Stimulated activated CD8-positive, alpha-beta memory T cell treated with anti-CD3 and anti-CD28 coated beads, Interleukin-2, amount 100 ng/mL, for 1 hour (primary cell): ENCODE data around the gene ACOT7.

Experiments used
- DNase-seq, 2 donors: peaks; one replicate each; pipeline ENCODE4 v3.0.0-alpha.2; 2020; ENCODE audit warnings: low read depth in 2 of 2

The ACOT7 gene

DNA sequence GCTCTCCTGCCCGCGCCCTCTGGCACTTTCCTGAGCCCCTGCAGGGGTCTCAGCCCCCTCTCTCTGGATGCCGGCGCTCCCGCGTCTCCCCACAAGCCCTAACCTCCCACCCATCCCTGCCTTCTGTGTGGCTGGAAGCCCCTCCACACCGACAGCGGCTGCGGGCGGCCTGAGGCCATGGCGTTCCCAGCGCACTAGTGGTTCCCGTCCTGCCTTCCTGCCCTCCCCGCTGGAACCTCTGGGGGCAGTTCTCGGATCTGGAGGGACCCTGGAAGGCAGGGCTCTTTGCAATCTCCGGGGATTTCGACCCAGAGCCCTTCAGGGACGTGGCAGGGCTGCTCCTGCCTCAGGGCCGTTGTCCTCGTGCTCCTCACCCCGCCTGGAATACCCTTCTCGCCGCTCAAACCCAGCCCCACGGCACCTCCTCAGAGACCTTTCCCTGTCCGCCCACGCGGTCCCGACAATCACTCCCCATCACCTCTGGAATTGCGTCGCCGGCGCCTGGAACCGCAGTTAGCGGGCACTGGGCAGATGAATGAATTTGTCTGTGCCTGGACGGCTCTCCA lies 30.5 kb upstream of the ACOT7 start:
- DNase-seq, result no peak

- peak; percentile 38 to 62 for DNase-seq
Measured at GRCh38 chr1:6423321-6423999, 29.9 kb upstream of the ACOT7 start.

DNA sequence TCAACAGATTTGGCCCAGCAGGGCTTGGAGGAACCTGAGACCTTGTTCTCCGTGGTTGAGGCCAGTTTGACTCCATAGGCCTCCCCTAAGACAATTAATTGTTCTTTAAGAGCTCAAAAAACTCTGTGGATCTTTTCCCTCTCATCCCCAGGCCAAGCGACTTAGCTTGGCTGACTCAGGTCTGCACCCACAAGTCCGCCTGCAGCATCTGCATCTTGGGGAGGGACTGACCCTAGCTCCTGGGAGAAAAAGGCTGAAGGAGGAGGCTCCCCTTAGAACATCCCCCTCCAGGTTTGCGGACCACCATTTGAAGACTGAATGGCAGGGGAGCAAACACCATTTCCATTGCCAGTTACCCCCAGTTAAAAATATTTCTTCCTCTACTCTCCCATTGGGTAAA lies 27.7 kb upstream of the ACOT7 start:
- DNase-seq, result no peak

DNA sequence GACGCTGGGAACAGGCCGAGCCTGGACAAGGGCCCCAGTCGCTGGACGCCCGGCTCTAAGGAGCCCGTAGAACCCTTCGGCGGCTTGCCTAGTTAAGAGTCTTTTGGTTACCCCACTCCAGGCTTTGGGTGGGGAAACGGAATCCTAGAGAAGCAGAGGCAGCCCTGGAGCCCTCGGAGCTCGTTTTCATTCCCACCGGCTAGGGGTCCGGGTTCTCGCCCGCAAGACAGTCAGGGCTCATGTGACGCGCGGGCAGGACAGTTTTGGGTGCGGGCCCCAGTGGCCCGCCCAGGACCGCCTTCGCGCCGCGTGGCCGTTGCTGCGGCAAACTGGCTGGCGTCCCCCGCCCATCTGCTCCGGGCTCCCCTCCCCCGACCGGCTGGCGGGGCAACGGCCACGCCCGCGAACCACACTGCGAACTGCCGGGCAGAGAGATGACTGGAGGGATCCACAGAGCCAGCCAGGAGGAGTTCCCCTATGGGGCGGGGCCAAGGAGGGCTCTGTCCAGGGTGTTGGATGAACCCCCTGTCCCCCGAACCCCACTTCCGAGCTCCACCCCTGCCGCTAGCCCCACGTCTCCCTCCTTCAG lies 27.0 kb upstream of the ACOT7 start:
- no peak for DNase-seq

DNA sequence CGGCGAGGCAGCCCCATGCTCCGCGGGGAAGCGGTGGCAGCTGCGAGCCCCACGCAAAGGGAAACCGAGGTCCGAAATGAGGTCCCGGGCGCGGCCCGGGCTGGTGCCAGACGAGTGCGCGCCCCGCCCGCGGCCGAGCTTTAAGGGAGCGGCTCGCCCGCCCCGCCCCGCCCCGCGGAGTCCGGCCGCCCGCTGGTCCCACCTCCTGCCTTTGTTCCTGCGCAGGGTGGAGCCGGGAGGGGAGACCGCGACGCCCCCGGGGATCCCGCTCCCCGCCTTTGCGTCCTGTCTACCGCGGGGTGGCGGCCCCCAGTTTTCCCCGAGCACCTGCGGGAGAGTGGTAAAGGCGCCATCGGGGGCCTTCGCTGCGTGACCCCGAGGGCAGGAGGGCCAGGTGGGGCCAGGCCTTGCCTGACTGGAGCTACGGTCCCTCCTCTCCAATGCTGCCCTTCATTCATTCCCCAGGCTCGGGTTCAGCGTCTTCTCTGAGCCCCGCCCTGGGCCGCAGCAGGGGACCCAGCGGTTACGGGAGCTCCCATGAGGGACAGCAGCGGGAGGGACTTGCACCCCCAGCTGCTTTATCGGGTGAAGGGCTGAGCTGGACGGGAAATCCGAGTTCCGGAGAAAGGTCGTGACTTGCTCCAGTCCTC lies 26.4 kb upstream of the ACOT7 start, which contains the start of gene HES2:
Gene HES2 (minus strand): TSS at position 116 of the 650 bp plus-strand sequence. CDS start 99 bp downstream, at position 17.
- no peak for DNase-seq

DNA sequence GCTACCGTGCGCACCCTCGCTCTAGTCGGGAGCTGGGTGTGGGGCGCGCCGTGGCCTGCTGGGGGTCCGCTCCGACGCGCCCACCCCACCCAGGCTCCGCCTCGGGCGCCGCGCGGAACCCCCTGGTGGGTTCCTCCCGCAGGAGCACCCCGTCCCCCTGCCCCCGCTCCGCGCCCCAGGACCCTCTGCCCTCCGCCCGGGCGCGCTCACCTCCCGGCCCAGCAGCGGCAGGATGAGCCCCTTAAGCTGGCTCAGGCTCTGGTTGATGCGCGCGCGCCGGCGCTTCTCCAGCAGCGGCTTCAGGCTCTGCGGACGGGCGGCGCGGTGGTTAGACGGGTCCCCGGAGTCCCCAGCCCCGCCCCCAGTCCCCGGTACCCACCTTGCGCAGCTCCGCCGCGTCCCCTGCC lies 25.8 kb upstream of the ACOT7 start:
- no peak for DNase-seq

DNA sequence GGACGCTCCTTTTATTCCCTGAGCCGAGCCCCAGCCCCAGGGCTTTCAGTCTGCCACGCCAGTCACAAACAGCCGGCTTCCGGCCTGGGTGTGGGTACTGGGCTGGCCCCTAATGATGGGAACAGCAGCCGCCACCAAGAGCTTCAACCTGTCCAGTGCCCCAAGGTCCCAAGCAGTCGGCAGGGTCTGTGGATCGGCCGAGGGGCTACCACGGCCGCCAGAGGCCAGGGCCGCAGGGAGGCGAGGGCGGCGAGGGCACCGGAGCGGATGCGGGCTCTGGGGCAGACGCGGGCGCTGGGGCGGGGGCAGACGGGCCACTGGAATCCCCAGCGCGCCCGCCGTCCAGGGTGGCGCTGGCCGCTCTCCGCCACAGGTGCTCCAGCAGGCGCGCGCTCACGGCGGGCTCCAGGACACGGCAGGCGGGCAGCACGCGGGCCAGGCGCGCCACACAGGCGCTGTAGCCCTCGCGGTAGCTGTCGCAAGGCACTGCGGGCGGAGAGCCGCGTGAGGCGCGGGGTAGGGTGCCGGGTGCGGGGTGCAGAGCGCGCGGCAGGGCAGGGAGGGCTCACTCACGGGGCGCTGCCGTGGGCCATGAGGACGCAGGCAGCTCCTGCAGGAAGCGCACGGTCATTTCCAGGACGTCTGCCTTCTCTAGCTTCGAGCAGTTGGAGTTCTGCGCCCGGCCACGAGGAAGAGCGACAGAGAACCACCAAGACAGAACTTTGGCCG lies 25.3 kb upstream of the ACOT7 start:
- no peak for DNase-seq

DNA sequence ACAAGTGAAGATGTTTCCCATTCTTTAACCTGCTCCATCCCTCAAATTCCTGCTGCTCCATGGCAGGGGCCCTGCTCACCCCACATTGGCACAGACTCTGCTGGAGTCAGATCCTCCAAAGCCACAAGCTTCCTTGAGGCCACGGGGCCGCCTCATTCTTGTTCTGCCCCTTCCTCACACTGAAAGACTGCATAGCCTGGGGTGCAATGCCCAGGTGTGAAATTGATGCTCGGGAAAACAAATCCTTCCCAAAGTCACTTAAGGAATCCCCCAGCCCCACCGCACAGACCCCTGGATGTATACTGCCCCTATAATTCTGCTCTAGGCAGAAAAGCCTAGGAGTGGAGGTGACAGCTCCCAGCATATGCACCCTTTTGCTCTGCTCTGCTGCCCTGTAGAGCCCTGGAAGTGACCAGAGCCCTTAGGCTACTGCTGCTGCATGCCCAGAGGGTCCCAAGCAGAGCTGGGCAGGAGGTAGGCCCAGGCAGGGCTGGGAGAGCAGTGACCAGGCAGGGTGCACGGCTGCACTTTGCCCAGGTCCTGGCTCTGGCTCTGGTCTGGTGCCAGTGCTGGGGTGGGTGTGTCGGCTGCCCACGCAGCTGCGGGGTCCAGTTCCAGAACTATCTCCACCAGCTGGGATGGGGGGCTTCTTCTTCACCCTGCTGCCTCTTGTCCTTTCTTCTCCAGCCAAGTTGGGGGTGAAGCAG lies 24.5 kb upstream of the ACOT7 start:
- no peak for DNase-seq

GRCh38 chr1:6416906-6417305 lies 23.3 kb upstream of the ACOT7 start:
- DNase-seq, result no peak

DNA sequence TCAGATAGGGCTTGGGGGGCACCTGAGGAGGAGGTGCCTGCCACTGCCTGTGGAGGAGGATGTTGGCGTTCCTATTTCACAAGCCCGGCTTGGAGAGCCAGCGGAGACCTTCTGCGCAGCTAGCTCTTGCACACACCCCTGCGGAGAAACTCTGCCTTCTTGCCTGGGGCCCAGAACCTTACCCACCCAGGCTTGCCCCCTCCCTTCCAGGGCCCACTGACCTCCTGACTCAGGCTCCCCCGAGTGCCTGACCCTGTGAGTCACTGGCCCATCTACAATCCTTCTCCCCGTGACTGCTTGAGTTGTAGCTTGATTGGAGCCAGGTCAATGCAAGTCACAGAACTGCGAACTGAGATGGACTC lies 22.7 kb upstream of the ACOT7 start:
- no peak for DNase-seq

GRCh38 chr1:6414881-6415626 lies 21.5 kb upstream of the ACOT7 start:
- no peak for DNase-seq

- peak in 1 of 2 donors; percentile 11 for DNase-seq
Measured at GRCh38 chr1:6414443-6414844, 20.9 kb upstream of the ACOT7 start.

- no peak for DNase-seq
Measured at GRCh38 chr1:6412896-6413295, 19.3 kb upstream of the ACOT7 start.

DNA sequence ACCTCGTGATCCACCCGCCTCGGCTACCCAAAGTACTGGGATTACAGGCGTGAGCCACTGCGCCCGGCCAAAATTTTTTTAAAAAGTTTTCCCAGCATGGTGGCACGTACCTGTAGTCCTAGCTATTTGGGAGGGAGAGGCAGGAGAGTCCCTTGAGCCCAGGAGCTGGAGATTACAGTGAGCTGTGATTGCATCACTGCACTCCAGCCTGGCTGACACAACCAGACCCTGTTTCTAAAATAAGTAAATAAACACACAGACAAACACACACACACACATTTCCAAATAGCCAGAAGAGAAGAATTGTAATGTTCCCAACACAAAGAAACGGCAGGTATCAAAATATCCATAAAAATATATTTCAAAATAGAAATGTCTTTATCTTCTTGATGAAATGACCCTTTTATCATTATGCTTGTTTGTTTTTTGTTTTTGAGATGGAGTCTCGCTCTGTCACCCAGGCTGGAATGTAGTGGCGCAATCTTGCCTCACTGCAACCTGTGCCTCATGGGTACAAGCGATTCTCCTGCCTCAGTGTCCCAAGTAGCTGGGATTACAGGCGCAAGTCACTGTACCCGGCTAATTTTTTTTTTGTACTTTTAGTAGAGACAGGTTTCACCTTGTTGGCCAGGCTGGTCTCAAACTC lies 16.8 kb upstream of the ACOT7 start:
- DNase-seq, result no peak

- no peak for DNase-seq
Measured at GRCh38 chr1:6409733-6410132, 16.2 kb upstream of the ACOT7 start.

DNA sequence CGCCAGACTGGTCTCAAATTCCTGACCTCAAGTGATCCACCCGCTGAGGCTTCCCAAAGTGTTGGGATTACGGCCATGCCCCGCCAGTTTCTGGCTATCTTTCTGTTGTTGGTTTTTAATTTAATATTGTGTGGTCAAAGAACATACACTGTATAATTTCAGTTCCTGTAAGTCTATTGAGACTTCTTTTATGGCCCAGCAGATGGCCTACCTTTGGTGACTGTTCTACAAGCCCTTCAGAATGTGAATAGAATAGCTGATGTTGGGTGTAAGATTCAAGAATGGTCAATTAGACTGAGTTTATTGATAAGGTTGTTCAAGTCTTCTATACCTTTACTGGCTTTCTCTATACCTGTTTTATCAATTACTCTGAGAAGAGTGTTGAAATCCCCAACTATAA lies 15.5 kb upstream of the ACOT7 start:
- no peak for DNase-seq

GRCh38 chr1:6408023-6408422 lies 14.5 kb upstream of the ACOT7 start:
- no peak for DNase-seq

DNA sequence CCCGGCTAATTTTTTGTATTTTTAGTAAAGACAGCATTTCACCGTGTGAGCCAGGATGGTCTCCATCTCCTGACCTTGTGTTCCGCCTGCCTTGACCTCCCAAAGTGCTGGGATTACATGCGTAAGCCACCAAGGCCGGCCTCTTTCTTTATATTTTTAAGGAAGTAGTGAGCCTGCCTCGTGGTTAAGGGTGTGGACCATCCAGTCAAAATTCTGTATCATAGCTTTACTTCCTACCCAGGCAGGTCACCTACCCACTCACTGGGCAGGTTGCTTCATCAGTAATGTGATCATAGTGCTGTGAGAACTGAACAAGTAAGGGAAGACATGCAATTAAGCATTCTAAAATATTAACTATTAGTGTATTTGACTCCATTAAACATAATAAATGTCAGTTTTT lies 8.1 kb upstream of the ACOT7 start:
- no peak for DNase-seq

GRCh38 chr1:6399294-6399693 lies 5.7 kb upstream of the ACOT7 start:
- DNase-seq, result no peak

DNA sequence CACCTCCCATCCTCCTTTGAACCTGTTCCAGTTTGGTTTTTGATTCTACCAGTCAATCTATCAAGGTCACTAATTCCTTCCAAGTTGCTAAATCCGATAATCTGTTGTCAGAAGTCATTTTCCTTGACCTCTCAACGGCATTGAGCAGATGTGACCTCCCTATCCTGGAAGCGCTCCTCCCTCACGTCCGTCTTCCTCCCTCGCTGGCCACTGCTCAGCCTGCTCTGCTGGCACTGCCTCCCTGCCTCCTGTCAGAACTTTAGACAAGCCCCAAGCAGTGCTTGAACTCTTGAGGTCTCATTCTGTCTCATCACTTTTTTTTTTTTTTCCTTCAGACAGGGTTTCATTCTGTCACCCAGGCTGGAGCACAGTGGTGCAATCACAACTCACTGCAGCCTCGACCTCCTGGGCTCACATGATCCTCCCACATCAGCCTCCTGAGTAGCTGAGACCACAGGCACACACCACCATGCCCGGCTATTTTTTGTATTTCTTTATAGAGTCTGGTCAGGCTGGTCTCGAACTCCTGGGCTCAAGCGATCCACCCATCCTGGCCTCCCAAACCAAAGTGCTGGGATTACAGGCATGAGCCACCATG lies 4.4 kb upstream of the ACOT7 start:
- DNase-seq, result no peak
